H9 (cell line): ENCODE data around the gene SHISAL2B. TPM values are rescaled to one million over a fixed set of nuclear protein-coding genes. Genes with fewer than 3 reads are reported as not detected.
"Not testable (repeated sequence)": the region's sequence is repeated elsewhere in the genome, so short reads cannot be mapped to it uniquely, and the experiment has no call there.

ENCODE experiments used
- DNase-seq: peaks from one replicate; pipeline ENCODE4 v3.0.0-alpha.2; 2017
- H2AFZ ChIP-seq: one replicate; pipeline ENCODE4 v1.6.1; 2013; ENCODE audit warnings: mild to moderate bottlenecking, low read length, control low read depth, moderate library complexity
- H2AK5ac ChIP-seq: 2 replicates; pipeline ENCODE4 v1.6.1; 2013; ENCODE audit warnings: low read length, control low read depth, mixed read lengths; ENCODE audit not compliant: insufficient read length
- H2BK120ac ChIP-seq: one replicate; pipeline ENCODE4 v1.6.1; 2013; ENCODE audit warnings: low read depth, mild to moderate bottlenecking, low read length, control low read depth, inconsistent platforms; ENCODE audit not compliant: poor library complexity, severe bottlenecking
- H2BK12ac ChIP-seq: 2 replicates; pipeline ENCODE4 v1.6.1; 2013; ENCODE audit warnings: low read length, control low read depth, mixed read lengths, low read depth; ENCODE audit not compliant: insufficient read length
- H2BK15ac ChIP-seq: 2 replicates; pipeline ENCODE4 v1.6.1; 2013; ENCODE audit warnings: low read depth, low read length, control low read depth
- H2BK20ac ChIP-seq: one replicate; pipeline ENCODE4 v1.6.1; 2013; ENCODE audit warnings: low read depth, mild to moderate bottlenecking, low read length, control low read depth, inconsistent platforms; ENCODE audit not compliant: poor library complexity, severe bottlenecking
- H2BK5ac ChIP-seq: 2 replicates; pipeline ENCODE4 v1.6.1; 2013; ENCODE audit warnings: low read length, control low read depth, mixed read lengths; ENCODE audit not compliant: insufficient read length
- H3K14ac ChIP-seq: 2 replicates; pipeline ENCODE4 v1.6.1; 2013; ENCODE audit warnings: low read length, control low read depth; ENCODE audit not compliant: insufficient read depth
- H3K18ac ChIP-seq: 2 replicates; pipeline ENCODE4 v1.6.1; 2013; ENCODE audit warnings: low read depth, mild to moderate bottlenecking, mixed read lengths, low read length, control low read depth; ENCODE audit not compliant: insufficient read length
- H3K23ac ChIP-seq: 2 replicates; pipeline ENCODE4 v1.6.1; 2013; ENCODE audit warnings: low read length, control low read depth, mixed read lengths, low read depth; ENCODE audit not compliant: insufficient read length
- H3K23me2 ChIP-seq: 2 replicates; pipeline ENCODE4 v1.6.1; 2013; ENCODE audit warnings: low read depth, mild to moderate bottlenecking, mixed read lengths, low read length, control low read depth; ENCODE audit not compliant: insufficient read length, poor library complexity, severe bottlenecking
- H3K27ac ChIP-seq: 2 replicates; pipeline ENCODE4 v1.5.1; 2013; ENCODE audit warnings: low read length, control low read depth, mixed read lengths, low read depth; ENCODE audit not compliant: insufficient read length
- H3K27me3 ChIP-seq: 2 replicates; pipeline ENCODE4 v1.6.1; 2013; ENCODE audit warnings: low read length, control low read depth, inconsistent platforms; ENCODE audit not compliant: insufficient read depth
- H3K4ac ChIP-seq: 2 replicates; pipeline ENCODE4 v1.6.1; 2013; ENCODE audit warnings: low read depth, mild to moderate bottlenecking, control low read depth, inconsistent platforms, low read length, moderate library complexity
- H3K4me1 ChIP-seq: 2 replicates; pipeline ENCODE4 v1.6.1; 2013; ENCODE audit warnings: low read length, control low read depth, inconsistent platforms; ENCODE audit not compliant: insufficient read depth
- H3K4me2 ChIP-seq: 2 replicates; pipeline ENCODE4 v1.6.1; 2013; ENCODE audit warnings: low read length, control low read depth, mixed read lengths; ENCODE audit not compliant: insufficient read length, insufficient read depth
- H3K56ac ChIP-seq: 2 replicates; pipeline ENCODE4 v1.6.1; 2013; ENCODE audit warnings: low read depth, mild to moderate bottlenecking, mixed read lengths, low read length, control low read depth; ENCODE audit not compliant: insufficient read length
- H3K79me1 ChIP-seq: 2 replicates; pipeline ENCODE4 v1.6.1; 2013; ENCODE audit warnings: low read depth, mild to moderate bottlenecking, moderate library complexity, low read length, control low read depth, inconsistent platforms; ENCODE audit not compliant: insufficient read depth, poor library complexity, severe bottlenecking
- H3K79me2 ChIP-seq: 2 replicates; pipeline ENCODE4 v1.6.1; 2013; ENCODE audit warnings: low read length, control low read depth, inconsistent platforms; ENCODE audit not compliant: insufficient read depth
- H3K9ac ChIP-seq: 2 replicates; pipeline ENCODE4 v1.6.1; 2013; ENCODE audit warnings: low read length, control low read depth, mixed read lengths; ENCODE audit not compliant: insufficient read length; ENCODE audit errors: extremely low read depth
- H3K9me3 ChIP-seq: one replicate; pipeline ENCODE4 v1.6.1; 2013; ENCODE audit warnings: low read depth, low read length, inconsistent platforms; ENCODE audit not compliant: control insufficient read depth
- H3T11ph ChIP-seq: one replicate; pipeline ENCODE4 v1.6.1; 2013; ENCODE audit warnings: mild to moderate bottlenecking, low read length, control low read depth, inconsistent platforms
- H4K20me1 ChIP-seq: one replicate; pipeline ENCODE4 v1.6.1; 2013; ENCODE audit not compliant: control insufficient read depth, insufficient read length, insufficient read depth
- H4K5ac ChIP-seq: 2 replicates; pipeline ENCODE4 v1.6.1; 2013; ENCODE audit warnings: low read depth, mild to moderate bottlenecking, mixed read lengths, low read length, control low read depth; ENCODE audit not compliant: insufficient read length
- H4K8ac ChIP-seq: replicated peaks from 2 replicates; pipeline ENCODE4 v1.6.1; 2013; ENCODE audit warnings: low read length, control low read depth, mixed read lengths, low read depth; ENCODE audit not compliant: insufficient read length
- H4K91ac ChIP-seq: 2 replicates; pipeline ENCODE4 v1.6.1; 2013; ENCODE audit warnings: low read depth, mild to moderate bottlenecking, moderate library complexity, mixed read lengths, low read length, control low read depth; ENCODE audit not compliant: insufficient read length
- H3K27ac Mint-ChIP-seq, 3 experiments: 2 replicates in 2 of 3; 3 replicates in 1 of 3; pipeline ENCODE4 v1.8.0; 2020 to 2021; ENCODE audit warnings: mixed read lengths in 3 of 3, mild to moderate bottlenecking in 1 of 3, moderate library complexity in 1 of 3
- H3K27me3 Mint-ChIP-seq: 2 replicates; pipeline ENCODE4 v1.8.0; 2021; ENCODE audit warnings: low read depth, mild to moderate bottlenecking, moderate library complexity, mixed read lengths
- H3K36me3 Mint-ChIP-seq, 3 experiments: 2 replicates in 2 of 3; 3 replicates in 1 of 3; pipeline ENCODE4 v1.8.0; 2020 to 2021; ENCODE audit warnings: low read depth in 3 of 3, mixed read lengths in 3 of 3; ENCODE audit not compliant: insufficient read depth in 1 of 3
- H3K4me1 Mint-ChIP-seq, 2 experiments: 2 replicates each; pipeline ENCODE4 v1.8.0; 2020; ENCODE audit warnings: mixed read lengths in 2 of 2
- H3K4me3 Mint-ChIP-seq, 2 experiments: 2 replicates in 1 of 2; 3 replicates in 1 of 2; pipeline ENCODE4 v1.8.0; 2020 to 2021; ENCODE audit warnings: mild to moderate bottlenecking in 2 of 2, mixed read lengths in 2 of 2, moderate library complexity in 1 of 2
- H3K9me3 Mint-ChIP-seq, 2 experiments: 2 replicates in 1 of 2; 3 replicates in 1 of 2; pipeline ENCODE4 v1.8.0; 2020; ENCODE audit warnings: mild to moderate bottlenecking in 2 of 2, mixed read lengths in 2 of 2, moderate library complexity in 1 of 2
- WGBS: extraction: QIAGEN DNeasy Blood & Tissue Kit; methylation state at CpG from one replicate; pipeline ENCODE4 v1.1.7; 2013; ENCODE audit warnings: missing lambda C conversion rate, low lambda C conversion rate, mixed read lengths; ENCODE audit not compliant: insufficient read length; ENCODE audit errors: extremely low coverage; 5-methylcytosine and 5-hydroxymethylcytosine counted together
- total RNA-seq: library from RNA; stranded (reverse); gene quantifications from 2 replicates; pipeline ENCODE4 v1.2.1, GENCODE V29; 2021
- TF ChIP-seq, protein P1 (sequence below): fragments of 200-600 bp; sonication (generic); conservative IDR thresholded peaks from 3 replicates; pipeline ENCODE4 v1.8.0; 2021; ENCODE audit warnings: antibody characterized with exemption, mild to moderate bottlenecking

The SHISAL2B gene
- total RNA-seq, 1 experiment from 2014 or later, result 5.0 TPM

- no peak overlapping the region for H3T11ph ChIP-seq
- no peak overlapping the region for H4K91ac ChIP-seq
- no peak overlapping the region for H3K4me2 ChIP-seq
- H3K56ac ChIP-seq, result no peak overlapping the region
- no peaks in the 10 kb centered on the region for H3K79me1 ChIP-seq
- Mint-ChIP-seq H3K4me3 (no peak overlapping the region), H3K27me3 (no peaks in the 10 kb centered on the region), H3K36me3 (peaks cover 0 to 3% (median 0%) of the 10 kb centered on the region in 3 experiments; a peak in 3 of 7 replicates), H3K9me3 (peaks cover 4 to 6% of the 10 kb centered on the region in 2 experiments; a peak in 4 of 5 replicates), H3K4me1 (peaks cover 8% of the 10 kb centered on the region in 2 experiments; a peak in 3 of 4 replicates), H3K27ac (no peak overlapping the region)
- TF ChIP-seq, protein P1, sequence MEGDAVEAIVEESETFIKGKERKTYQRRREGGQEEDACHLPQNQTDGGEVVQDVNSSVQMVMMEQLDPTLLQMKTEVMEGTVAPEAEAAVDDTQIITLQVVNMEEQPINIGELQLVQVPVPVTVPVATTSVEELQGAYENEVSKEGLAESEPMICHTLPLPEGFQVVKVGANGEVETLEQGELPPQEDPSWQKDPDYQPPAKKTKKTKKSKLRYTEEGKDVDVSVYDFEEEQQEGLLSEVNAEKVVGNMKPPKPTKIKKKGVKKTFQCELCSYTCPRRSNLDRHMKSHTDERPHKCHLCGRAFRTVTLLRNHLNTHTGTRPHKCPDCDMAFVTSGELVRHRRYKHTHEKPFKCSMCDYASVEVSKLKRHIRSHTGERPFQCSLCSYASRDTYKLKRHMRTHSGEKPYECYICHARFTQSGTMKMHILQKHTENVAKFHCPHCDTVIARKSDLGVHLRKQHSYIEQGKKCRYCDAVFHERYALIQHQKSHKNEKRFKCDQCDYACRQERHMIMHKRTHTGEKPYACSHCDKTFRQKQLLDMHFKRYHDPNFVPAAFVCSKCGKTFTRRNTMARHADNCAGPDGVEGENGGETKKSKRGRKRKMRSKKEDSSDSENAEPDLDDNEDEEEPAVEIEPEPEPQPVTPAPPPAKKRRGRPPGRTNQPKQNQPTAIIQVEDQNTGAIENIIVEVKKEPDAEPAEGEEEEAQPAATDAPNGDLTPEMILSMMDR, result no peak
- WGBS, result no CpG with 5 or more reads among the region's 3 CpGs
- no peaks in the 10 kb centered on the region for H3K4me1 ChIP-seq
- H3K9me3 ChIP-seq, result no peaks in the 10 kb centered on the region
- H4K5ac ChIP-seq, result no peak overlapping the region
- no peak overlapping the region for H4K8ac ChIP-seq
- H2BK5ac ChIP-seq, result no peak overlapping the region
- no peak overlapping the region for H3K27ac ChIP-seq
- H2BK12ac ChIP-seq, result no peak overlapping the region
- no peak overlapping the region for H3K18ac ChIP-seq
- H3K23ac ChIP-seq, result no peak overlapping the region
- no peak overlapping the region for H2BK15ac ChIP-seq
- H3K14ac ChIP-seq, result no peak overlapping the region
- no peaks in the 10 kb centered on the region for H3K27me3 ChIP-seq
- H2AFZ ChIP-seq, result no peak overlapping the region
- H3K23me2 ChIP-seq, result no peaks in the 10 kb centered on the region
- no peak overlapping the region for H2AK5ac ChIP-seq
- no peaks in the 10 kb centered on the region for H4K20me1 ChIP-seq
- DNase-seq, result no peak
- no peak overlapping the region for H3K4ac ChIP-seq
- H3K9ac ChIP-seq, result no peak overlapping the region
- no peak overlapping the region for H2BK120ac ChIP-seq
- H3K79me2 ChIP-seq, result no peaks in the 10 kb centered on the region
- H2BK20ac ChIP-seq, result no peak overlapping the region
Observed at GRCh38 chr5:64659289-64659688, 31.0 kb upstream of the SHISAL2B start.

GRCh38 chr5:64663181-64663580 is 27.1 kb upstream of the SHISAL2B start:
- not testable (repeated sequence) for H3K56ac ChIP-seq, H3K14ac ChIP-seq, H4K20me1 ChIP-seq, H3K27me3 ChIP-seq, H3K4ac ChIP-seq, H4K8ac ChIP-seq, H3K9me3 Mint-ChIP-seq, H2AFZ ChIP-seq, H3K23ac ChIP-seq, H2BK20ac ChIP-seq, H3K27ac Mint-ChIP-seq, H3K79me2 ChIP-seq, H3T11ph ChIP-seq, H3K79me1 ChIP-seq, H3K4me1 ChIP-seq, DNase-seq, H3K9ac ChIP-seq, H4K91ac ChIP-seq, H2BK12ac ChIP-seq, H3K4me3 Mint-ChIP-seq, H2AK5ac ChIP-seq, H3K27ac ChIP-seq, H4K5ac ChIP-seq, H2BK15ac ChIP-seq, H3K23me2 ChIP-seq, H3K9me3 ChIP-seq, H3K4me2 ChIP-seq, H3K27me3 Mint-ChIP-seq, H2BK120ac ChIP-seq, H3K18ac ChIP-seq, H2BK5ac ChIP-seq, H3K36me3 Mint-ChIP-seq
- H3K4me1 Mint-ChIP-seq, result peaks cover 5 to 20% of the 10 kb centered on the region in 2 experiments
- WGBS, result no CpG with 5 or more reads among the region's 6 CpGs
